Midbrain (tissue), 1 donor: ENCODE data around the gene BTNL2.
"Not testable (repeated sequence)": the region's sequence is repeated elsewhere in the genome, so short reads cannot be mapped to it uniquely, and the experiment has no call there.

ENCODE experiments used
- DNase-seq: peaks from one replicate; lab custom pipeline; 2025; lab: John Stamatoyannopoulos, UW

BTNL2 gene, protein sequence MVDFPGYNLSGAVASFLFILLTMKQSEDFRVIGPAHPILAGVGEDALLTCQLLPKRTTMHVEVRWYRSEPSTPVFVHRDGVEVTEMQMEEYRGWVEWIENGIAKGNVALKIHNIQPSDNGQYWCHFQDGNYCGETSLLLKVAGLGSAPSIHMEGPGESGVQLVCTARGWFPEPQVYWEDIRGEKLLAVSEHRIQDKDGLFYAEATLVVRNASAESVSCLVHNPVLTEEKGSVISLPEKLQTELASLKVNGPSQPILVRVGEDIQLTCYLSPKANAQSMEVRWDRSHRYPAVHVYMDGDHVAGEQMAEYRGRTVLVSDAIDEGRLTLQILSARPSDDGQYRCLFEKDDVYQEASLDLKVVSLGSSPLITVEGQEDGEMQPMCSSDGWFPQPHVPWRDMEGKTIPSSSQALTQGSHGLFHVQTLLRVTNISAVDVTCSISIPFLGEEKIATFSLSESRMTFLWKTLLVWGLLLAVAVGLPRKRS

DNA sequence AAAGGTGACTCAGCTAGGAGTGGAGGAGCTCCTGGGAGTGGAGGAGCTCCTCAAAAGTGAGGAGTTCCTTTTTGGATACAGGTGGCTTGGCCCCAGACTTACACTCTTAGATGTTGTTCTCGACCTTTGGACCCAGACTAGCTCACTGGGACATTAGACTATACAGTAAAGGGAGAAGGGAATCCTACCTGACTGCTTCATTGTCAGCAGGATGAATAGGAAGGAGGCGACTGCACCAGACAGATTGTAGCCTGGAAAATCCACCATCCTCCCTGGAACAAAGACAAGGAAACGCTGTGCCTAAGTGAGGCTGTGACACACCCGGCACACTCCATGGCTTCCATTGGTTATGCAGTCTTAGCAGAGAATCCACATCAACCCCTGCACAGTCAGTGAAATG, at the start of gene BTNL2:
BTNL2 (minus strand) TSS at position 325 of the 400 bp plus-strand sequence; CDS start at position 267, 58 bp downstream.
- DNase-seq = no peak

GRCh38 chr6:32449088-32449736, 42.2 kb upstream of the BTNL2 start:
- no peak for DNase-seq

GRCh38 chr6:32447932-32448331, 41.0 kb upstream of the BTNL2 start:
- no peak for DNase-seq

DNA sequence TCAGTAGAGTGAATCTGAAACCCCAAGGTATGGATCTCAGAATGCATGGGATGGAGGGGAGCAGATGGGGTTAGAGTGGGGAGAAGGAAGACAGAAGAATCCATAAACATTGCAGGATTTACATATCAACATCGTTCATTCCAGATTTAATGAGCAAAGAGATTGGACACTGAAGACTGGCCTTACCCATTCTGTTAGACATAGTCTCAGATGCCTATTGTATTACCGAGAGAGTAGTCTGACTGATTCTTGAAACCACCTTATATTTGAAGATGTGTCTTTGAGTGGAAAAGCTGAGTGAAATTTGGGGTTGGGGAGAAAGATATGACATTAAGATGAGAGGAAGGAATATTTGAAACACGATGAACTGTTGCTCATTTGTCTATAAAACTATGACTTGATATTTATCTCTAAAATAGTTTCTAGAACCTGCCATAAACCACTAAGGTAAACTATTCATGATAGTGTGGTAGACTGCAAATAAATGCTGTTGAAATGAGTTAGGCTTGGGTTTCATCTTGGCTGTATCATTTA, 38.4 kb upstream of the BTNL2 start:
- DNase-seq = no peak

GRCh38 chr6:32444433-32444832, 37.5 kb upstream of the BTNL2 start:
- no peak for DNase-seq

- no peak for DNase-seq
These were observed 36.1 kb upstream of the BTNL2 start for GRCh38 chr6:32442977-32443552.

- no peak for DNase-seq
These were observed 35.3 kb upstream of the BTNL2 start for GRCh38 chr6:32442243-32442667.

GRCh38 chr6:32439602-32440214, 32.7 kb upstream of the BTNL2 start, which contains the start of gene HLA-DRA:
HLA-DRA (plus strand) TSS chr6:32439887; CDS start chr6:32439951, 64 bp downstream.
- DNase-seq = peak; percentile 77

GRCh38 chr6:32439139-32439538, 32.2 kb upstream of the BTNL2 start:
- no peak for DNase-seq

DNA sequence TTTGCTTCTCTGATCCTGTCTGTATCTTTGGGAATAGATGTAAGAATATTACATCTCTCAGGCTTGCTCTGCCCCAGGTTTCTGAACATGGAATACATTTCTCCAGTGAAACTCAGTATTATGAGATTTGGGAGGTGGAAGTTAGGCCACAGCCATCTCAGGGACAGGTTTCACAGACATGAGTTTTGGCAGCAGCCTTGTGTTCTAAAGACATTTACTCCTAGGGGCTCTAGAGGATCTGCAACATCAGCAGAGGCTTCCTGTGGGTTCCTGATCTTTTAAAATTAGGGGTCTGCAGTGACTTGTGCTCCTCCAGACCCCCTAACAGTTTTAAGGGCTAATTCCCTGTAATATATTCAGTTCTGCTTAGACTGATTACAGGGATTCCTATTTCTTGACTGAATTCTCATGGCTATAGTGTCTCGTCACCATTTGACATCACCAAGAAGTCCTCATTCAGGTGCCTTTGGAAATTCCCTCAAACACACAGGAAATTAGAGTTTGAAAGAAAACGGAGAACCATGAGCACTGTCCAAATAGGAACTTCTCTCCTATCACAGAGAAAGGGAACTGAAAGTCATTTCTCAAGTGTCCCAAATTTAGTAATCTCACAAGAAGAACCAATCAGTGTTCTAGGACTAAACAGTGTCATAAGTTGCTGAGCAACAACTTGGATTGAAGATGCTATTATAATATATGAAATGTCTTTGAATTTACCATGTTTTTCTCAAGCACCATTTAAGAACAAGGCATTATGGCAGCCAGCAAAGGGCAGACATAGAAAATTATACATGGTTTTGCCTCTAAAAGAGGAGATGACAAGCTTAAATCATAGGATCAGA, 30.2 kb upstream of the BTNL2 start:
- DNase-seq = peak; percentile 36

DNA sequence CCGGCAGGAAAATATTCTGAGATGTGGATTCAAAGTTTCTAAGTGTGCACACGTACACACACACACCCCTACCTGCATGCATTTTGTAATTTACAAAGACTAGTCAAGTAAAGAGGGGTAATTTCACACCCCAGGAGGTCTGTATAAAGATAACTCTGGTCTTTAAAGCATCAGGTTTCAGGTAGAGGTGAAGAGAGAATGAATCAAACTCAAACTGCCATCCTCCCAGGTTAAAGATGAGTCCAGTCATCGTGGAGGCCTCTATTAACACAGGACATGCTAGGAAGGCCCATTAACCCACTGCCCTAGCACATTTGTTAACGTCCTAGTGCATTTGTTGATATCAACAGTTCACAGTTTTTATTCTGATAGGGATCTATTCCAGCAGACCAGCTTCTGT, 29.2 kb upstream of the BTNL2 start:
- no peak for DNase-seq

DNA sequence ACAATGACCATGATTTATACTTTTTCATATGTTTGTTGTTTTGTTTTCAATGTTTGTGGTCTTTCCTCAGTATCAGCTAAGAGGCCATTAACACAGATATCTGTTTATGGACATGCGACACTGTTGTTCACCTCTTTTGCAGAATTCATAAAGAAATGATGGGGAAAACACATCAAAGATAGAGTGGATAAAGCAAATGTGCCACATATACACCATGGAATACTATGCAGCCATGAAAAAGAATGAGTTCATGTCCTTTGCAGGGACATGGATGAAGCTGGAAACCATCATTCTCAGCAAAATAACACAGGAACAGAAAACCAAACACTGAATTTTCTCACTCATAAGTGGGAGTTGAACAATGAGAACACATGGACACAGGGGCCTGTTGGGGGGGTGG, 27.0 kb upstream of the BTNL2 start:
- DNase-seq = not testable (repeated sequence)

DNA sequence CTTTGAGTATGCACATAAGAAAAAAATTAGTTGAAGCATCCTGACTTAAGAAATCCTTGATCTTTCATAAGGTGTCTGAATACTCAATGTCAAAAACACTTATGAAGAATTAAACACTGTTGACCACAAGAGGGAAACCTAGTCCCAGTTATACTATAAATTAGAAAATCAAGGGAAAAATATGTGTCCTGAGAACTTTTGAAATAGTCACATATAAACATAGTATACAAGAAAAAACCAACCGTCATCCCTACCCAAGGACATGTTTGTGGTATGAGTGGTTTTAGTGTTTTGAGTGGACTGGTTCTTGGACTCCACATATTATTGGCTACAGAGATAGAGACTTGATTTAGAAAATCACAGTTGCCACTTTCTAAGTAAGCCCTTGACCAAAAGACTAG, 25.1 kb upstream of the BTNL2 start:
- no peak for DNase-seq

DNA sequence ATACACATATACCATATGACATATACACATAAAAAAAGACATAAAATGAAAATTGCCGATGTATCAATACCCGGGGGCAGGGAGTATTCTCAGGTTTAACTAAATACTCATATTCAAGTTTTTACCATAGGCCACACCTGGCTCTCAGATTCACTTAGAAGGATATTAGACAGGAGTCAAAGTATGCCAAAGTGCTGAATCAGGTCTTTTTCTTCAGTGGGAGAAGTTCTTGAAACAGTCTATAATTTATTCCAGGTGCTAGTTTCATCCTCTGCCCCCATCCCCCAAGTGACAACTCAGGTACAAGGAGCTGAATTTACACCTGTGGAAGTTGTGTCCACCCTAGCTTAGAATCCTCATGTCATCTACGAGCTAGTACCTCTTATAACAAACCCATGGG, 24.2 kb upstream of the BTNL2 start:
- DNase-seq = no peak

- DNase-seq = no peak
These were observed 23.2 kb upstream of the BTNL2 start for GRCh38 chr6:32430179-32430578.

DNA sequence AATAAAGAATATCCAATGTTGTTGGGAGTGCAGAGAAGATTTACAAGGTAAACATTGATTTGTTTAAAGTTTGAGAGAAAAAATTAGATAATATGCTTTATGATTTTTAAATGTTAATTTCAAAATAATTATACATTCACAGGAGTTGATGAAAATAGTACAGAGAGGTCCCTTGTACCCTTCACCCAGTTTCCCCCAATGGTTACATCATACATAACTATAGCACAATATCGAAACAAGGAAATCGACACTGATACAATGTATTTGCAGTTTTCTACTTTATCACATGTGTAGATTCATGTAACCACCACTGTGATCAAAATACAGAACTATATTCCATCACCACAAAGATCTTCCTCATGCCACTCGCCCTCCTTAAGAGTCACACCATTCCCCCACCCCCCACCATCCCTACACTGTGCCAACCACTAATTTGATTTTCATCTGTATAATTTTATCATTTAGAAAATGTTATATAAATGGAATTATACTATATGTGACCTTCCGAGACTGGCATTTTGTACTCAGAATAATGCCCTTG, 21.0 kb upstream of the BTNL2 start:
- DNase-seq = no peak

DNA sequence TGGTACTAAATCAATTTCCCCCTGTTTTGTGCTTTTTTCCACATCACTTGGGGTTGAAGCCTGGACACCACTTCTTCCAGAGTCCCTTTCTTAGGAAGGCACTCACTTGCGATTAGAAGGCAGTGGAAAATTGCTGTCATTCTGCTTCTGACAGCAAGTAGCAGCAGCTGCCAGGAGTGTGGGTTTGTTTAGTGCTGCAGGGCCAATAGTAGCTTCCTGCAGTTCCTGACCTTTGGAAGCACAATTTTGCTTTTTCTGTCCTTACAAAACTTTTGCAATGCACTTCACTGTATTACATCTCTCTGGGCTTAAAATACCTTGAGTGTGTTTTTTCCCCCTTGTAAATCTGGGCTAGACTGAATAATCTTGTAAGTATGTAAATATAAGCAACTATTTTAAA, 20.2 kb upstream of the BTNL2 start:
- DNase-seq = no peak

- no peak for DNase-seq
These were observed 19.4 kb upstream of the BTNL2 start for GRCh38 chr6:32426338-32426737.

DNA sequence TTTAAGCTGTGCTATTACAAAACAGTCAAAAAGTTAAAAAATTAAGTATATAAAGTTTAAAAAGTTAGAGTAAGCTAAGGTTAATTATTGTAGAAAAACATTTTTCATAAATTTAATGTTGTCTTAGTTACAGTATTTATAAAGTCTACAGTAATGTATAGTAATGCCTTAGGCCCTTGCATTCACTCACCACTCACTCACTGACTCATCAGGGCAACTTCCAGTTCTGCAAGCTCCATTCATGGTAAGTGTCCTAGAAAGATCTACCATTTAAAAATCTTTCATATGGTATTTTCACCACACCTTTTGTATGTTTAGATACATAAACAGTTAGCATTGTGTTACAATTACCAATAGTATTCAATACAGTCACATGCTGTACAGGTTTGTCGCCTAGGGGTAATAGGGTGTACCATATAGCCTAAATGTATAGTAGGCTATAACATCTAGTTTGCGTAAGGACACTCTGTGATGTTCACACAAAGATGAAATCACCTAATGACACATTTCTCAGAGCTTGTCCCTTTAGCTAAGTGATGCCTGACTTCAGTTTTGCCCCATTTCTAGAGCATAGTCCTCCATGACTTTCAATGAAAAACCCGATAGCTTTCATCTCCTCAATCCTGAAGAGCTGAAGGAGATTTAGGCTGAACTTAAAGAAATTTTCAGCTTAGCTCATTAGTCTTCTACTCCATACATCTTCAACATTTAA, 17.8 kb upstream of the BTNL2 start:
- DNase-seq = no peak

GRCh38 chr6:32416036-32416435, 9.1 kb upstream of the BTNL2 start:
- DNase-seq = no peak
